ENCODE data around the gene CLSTN3.

DNA sequence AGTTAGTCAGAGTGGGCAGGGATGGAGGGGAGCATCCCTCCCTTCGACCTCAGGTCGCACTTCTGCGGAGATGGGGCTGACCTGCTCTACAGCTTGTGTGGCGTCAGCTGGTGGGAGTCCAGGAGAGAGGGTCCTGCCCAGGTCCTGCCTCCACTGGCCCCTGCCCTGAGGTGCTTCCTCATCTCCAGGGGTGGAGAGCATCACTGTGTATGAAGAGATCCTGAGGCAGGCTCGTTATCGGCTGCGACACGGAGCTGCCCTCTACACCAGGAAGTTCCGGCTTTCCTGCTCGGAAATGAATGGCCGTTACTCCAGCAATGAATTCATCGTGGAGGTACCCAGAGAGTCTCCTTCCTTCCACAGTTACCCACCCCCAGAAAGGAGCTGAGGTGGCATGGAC, 20.2 kb downstream of the CLSTN3 start:
- TF ChIP-seq CTCF (IDR thresholded peaks at IDR 0.05 in 2 of 3, conservative IDR thresholded peaks at IDR 0.05 in 1 of 3; ENCODE audit: control insufficient read depth in 2 of 3, extremely low read depth in 1 of 3, insufficient read depth in 1 of 3, low read depth in 3 of 3, low read length in 3 of 3): no peak
- TF ChIP-seq HDGF (IDR thresholded peaks at IDR 0.05): no peak
